Islet precursor cell (in vitro differentiated cells): ENCODE results near the gene CPEB3.

ENCODE experiments used
- DNase-seq: peaks from one replicate; pipeline ENCODE4 v3.0.0-alpha.2; 2018

CPEB3 gene

GRCh38 chr10:92014620-92015019, 276.3 kb downstream of the CPEB3 start:
- no peak for DNase-seq

GRCh38 chr10:92011560-92012214, 279.2 kb downstream of the CPEB3 start:
- no peak for DNase-seq

DNA sequence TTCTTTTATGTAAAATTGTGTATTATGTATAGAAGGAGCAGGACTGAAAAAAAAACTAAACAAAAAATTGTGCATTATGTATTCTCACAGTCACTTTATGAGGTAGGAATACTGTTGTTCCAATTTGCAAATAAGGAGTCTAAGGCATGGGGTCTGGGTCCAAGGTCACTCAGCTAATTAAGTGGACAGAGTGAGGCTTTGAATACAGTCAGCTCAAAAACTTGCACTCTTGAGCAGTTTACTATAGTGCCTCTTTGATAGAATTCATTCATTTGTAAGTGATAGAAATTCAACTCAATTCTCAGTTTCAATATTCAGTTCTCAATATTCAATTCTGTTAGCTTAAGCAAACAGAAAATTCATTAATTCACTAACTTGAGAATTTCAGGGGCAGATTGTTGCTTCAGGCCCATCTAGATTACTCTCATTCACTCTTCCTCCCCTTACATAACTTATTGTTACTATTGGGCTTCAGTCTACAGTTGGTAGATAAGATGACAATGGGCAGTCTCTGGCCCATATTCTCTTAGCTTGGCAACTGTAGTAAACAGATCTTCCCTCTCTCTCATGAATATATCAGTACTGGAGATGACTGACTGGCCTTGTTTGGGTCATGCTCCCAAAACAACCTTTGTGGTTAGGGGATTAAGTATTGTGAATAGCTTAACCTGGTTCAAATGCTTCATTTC, 280.7 kb downstream of the CPEB3 start:
- DNase-seq = no peak

- DNase-seq = no peak
Measured at GRCh38 chr10:92009445-92009844, 281.4 kb downstream of the CPEB3 start.

DNA sequence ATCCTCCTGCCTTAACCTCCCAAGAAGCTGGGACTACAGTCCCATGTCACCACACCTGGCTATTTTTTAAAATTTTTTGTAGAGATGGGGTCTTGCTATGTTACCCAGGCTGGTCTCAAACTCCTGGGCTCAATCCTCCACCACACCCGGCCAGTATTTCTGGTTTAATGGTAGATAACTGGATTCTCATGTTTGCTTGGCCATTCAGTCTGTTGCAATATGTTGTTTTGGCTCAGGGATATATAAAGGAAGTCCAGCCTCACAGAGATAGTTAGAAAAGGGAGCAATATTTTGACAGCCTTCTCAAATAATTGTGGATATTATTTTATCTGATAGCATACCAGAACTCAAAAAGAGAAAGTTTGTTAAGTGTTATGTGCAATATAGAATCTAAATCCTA, 284.9 kb downstream of the CPEB3 start:
- DNase-seq = no peak

DNA sequence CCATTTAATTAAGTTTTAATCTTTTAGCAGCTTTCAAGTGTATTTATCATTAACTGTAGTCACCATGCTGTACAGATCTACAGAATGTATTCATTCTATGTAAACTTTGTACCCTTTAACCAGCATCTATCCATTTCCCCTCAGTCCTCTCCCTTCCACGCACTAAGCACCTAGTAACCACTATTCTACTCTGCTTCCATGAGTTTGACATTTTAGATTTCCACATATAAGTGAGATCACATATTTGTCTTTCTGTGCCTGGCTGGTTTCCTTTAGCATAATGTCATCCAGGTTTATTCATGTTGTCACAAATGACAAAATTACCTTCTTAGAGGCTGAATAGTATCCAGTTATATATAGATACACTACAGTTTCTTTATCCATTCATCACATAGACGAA, 287.6 kb downstream of the CPEB3 start:
- no peak for DNase-seq

- DNase-seq = no peak
Measured at GRCh38 chr10:92001995-92002394, 288.9 kb downstream of the CPEB3 start.

DNA sequence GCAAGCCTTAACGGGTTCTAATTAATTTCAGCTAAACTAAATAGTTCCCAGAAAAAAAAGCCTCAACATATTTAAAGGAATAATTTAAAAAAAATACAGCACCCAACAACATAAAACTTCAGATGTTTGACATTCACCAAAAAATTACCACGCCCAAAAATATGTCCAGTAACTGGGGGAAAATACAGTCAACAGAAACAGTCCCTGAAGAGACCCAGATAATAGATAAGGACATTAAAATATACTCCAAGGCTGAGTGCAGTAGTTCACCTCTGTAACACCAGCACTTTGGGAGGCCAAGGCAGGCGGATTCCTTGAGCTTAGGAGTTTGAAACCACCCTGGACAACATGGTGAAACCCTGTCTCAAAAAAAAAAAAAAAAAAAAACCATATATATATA, 289.3 kb downstream of the CPEB3 start:
- no peak for DNase-seq
